DMS79 (cell line): ENCODE measurements around the gene STIM2.
"Not testable (repeated sequence)": the region's sequence is repeated elsewhere in the genome, so short reads cannot be mapped to it uniquely, and the experiment has no call there.

Experiments used
- DNase-seq: peaks from one replicate; lab custom pipeline; 2025; lab: John Stamatoyannopoulos, UW

The STIM2 gene

GRCh38 chr4:26867914-26868684, 7.5 kb downstream of the STIM2 start:
- no peak for DNase-seq

- no peak for DNase-seq
Observed at GRCh38 chr4:26870576-26871262, 10.1 kb downstream of the STIM2 start.

GRCh38 chr4:26871611-26872010, 11.0 kb downstream of the STIM2 start:
- no peak for DNase-seq

- DNase-seq: no peak
Observed at GRCh38 chr4:26873391-26874026, 12.9 kb downstream of the STIM2 start.

GRCh38 chr4:26874110-26874509, 13.5 kb downstream of the STIM2 start:
- DNase-seq: no peak

GRCh38 chr4:26877406-26877805, 16.8 kb downstream of the STIM2 start:
- DNase-seq: no peak

GRCh38 chr4:26877961-26878360, 17.3 kb downstream of the STIM2 start:
- no peak for DNase-seq

- DNase-seq: no peak
Observed at GRCh38 chr4:26878794-26879391, 18.3 kb downstream of the STIM2 start.

- no peak for DNase-seq
Observed at GRCh38 chr4:26879805-26880204, 19.2 kb downstream of the STIM2 start.

GRCh38 chr4:26884026-26884425, 23.4 kb downstream of the STIM2 start:
- no peak for DNase-seq

- DNase-seq: no peak
Observed at GRCh38 chr4:26884486-26884988, 23.9 kb downstream of the STIM2 start.

GRCh38 chr4:26885912-26886274, 25.3 kb downstream of the STIM2 start:
- no peak for DNase-seq

- DNase-seq: no peak
Observed at GRCh38 chr4:26887143-26887542, 26.5 kb downstream of the STIM2 start.

- no peak for DNase-seq
Observed at GRCh38 chr4:26887809-26888208, 27.2 kb downstream of the STIM2 start.

GRCh38 chr4:26889356-26889755, 28.7 kb downstream of the STIM2 start:
- no peak for DNase-seq

GRCh38 chr4:26891054-26891453, 30.4 kb downstream of the STIM2 start:
- DNase-seq: no peak

GRCh38 chr4:26891867-26892266, 31.2 kb downstream of the STIM2 start:
- no peak for DNase-seq

GRCh38 chr4:26892480-26893150, 32.0 kb downstream of the STIM2 start:
- DNase-seq: no peak

GRCh38 chr4:26893491-26893890, 32.9 kb downstream of the STIM2 start:
- DNase-seq: no peak

GRCh38 chr4:26894881-26895280, 34.2 kb downstream of the STIM2 start:
- not testable (repeated sequence) for DNase-seq

- no peak for DNase-seq
Observed at GRCh38 chr4:26896636-26897035, 36.0 kb downstream of the STIM2 start.

GRCh38 chr4:26899991-26900390, 39.4 kb downstream of the STIM2 start:
- no peak for DNase-seq
